HG03103 (cell line): ENCODE measurements around the gene GREB1.

Experiments
- ATAC-seq: cut with Tn5 transposase; IDR thresholded peaks from one replicate; pipeline ENCODE4 v1.9.1; 2021; ENCODE audit warnings: low read depth; ENCODE audit not compliant: unreplicated experiment

Gene GREB1

GRCh38 chr2:11629851-11630250 is 96.0 kb downstream of the GREB1 start:
- ATAC-seq = no peak

GRCh38 chr2:11630855-11631254 is 97.0 kb downstream of the GREB1 start:
- ATAC-seq = no peak

- no peak for ATAC-seq
Observed at GRCh38 chr2:11631462-11631861, 97.6 kb downstream of the GREB1 start.

GRCh38 chr2:11633923-11634478 is 100.2 kb downstream of the GREB1 start:
- no peak for ATAC-seq

GRCh38 chr2:11634584-11634983 is 100.7 kb downstream of the GREB1 start:
- ATAC-seq = no peak

- no peak for ATAC-seq
Observed at GRCh38 chr2:11635141-11635540, 101.3 kb downstream of the GREB1 start.

- ATAC-seq = no peak
Observed at GRCh38 chr2:11636593-11637295, 102.9 kb downstream of the GREB1 start.

GRCh38 chr2:11637546-11637945 is 103.7 kb downstream of the GREB1 start:
- no peak for ATAC-seq

- ATAC-seq = no peak
Observed at GRCh38 chr2:11639503-11639902, 105.7 kb downstream of the GREB1 start.

- ATAC-seq = no peak
Observed at GRCh38 chr2:11640132-11640531, 106.3 kb downstream of the GREB1 start.

- no peak for ATAC-seq
Observed at GRCh38 chr2:11642972-11643371, 109.1 kb downstream of the GREB1 start.

- no peak for ATAC-seq
Observed at GRCh38 chr2:11644293-11644692, 110.4 kb downstream of the GREB1 start.

- no peak for ATAC-seq
Observed at GRCh38 chr2:11646530-11646929, 112.7 kb downstream of the GREB1 start.

GRCh38 chr2:11647834-11648600 is 114.2 kb downstream of the GREB1 start:
- no peak for ATAC-seq

GRCh38 chr2:11649093-11649492 is 115.2 kb downstream of the GREB1 start:
- ATAC-seq = no peak

GRCh38 chr2:11651856-11652548 is 118.2 kb downstream of the GREB1 start:
- ATAC-seq = no peak

- ATAC-seq = no peak
Observed at GRCh38 chr2:11652553-11652952, 118.7 kb downstream of the GREB1 start.

- no peak for ATAC-seq
Observed at GRCh38 chr2:11655495-11655894, 121.7 kb downstream of the GREB1 start.

- ATAC-seq = no peak
Observed at GRCh38 chr2:11656252-11656651, 122.4 kb downstream of the GREB1 start.

GRCh38 chr2:11656671-11657101 is 122.8 kb downstream of the GREB1 start:
- no peak for ATAC-seq

- no peak for ATAC-seq
Observed at GRCh38 chr2:11657195-11657594, 123.3 kb downstream of the GREB1 start.
